Progenitor cell of endocrine pancreas (in vitro differentiated cells): ENCODE data around the gene MAP2K6. TPM values are rescaled to one million over a fixed set of nuclear protein-coding genes. Genes with fewer than 3 reads are reported as not detected.

Experiments
- DNase-seq: peaks from one replicate; pipeline ENCODE4 v3.0.0; 2021; ENCODE audit warnings: low spot score; ENCODE audit not compliant: unreplicated experiment
- H3K27ac Mint-ChIP-seq: 2 replicates; pipeline ENCODE4 v1.8.0; 2021; ENCODE audit warnings: mild to moderate bottlenecking, moderate library complexity, mixed read lengths
- H3K27me3 Mint-ChIP-seq: 2 replicates; pipeline ENCODE4 v1.8.0; 2021; ENCODE audit warnings: mixed read lengths
- H3K36me3 Mint-ChIP-seq: 2 replicates; pipeline ENCODE4 v1.8.0; 2022; ENCODE audit warnings: mixed read lengths; ENCODE audit not compliant: insufficient read depth
- H3K4me1 Mint-ChIP-seq: 2 replicates; pipeline ENCODE4 v1.8.0; 2021; ENCODE audit warnings: low read depth, mixed read lengths
- H3K4me3 Mint-ChIP-seq: 2 replicates; pipeline ENCODE4 v1.8.0; 2021; ENCODE audit warnings: low read depth, mild to moderate bottlenecking, moderate library complexity, mixed read lengths
- H3K9me3 Mint-ChIP-seq: 2 replicates; pipeline ENCODE4 v1.8.0; 2021; ENCODE audit warnings: low read depth, mixed read lengths
- total RNA-seq: library from RNA; stranded (reverse); gene quantifications from 2 replicates; pipeline ENCODE4 v1.2.1, GENCODE V29; 2021
- TF ChIP-seq, protein P1 (sequence below): fragments of 200-600 bp; sonication (generic); IDR thresholded peaks from one replicate; pipeline ENCODE4 v1.5.0; 2021; ENCODE audit warnings: antibody characterized with exemption, mild to moderate bottlenecking; ENCODE audit not compliant: unreplicated experiment

MAP2K6 gene
- total RNA-seq, 1 donor from 2014 or later = 44.7 TPM

DNA sequence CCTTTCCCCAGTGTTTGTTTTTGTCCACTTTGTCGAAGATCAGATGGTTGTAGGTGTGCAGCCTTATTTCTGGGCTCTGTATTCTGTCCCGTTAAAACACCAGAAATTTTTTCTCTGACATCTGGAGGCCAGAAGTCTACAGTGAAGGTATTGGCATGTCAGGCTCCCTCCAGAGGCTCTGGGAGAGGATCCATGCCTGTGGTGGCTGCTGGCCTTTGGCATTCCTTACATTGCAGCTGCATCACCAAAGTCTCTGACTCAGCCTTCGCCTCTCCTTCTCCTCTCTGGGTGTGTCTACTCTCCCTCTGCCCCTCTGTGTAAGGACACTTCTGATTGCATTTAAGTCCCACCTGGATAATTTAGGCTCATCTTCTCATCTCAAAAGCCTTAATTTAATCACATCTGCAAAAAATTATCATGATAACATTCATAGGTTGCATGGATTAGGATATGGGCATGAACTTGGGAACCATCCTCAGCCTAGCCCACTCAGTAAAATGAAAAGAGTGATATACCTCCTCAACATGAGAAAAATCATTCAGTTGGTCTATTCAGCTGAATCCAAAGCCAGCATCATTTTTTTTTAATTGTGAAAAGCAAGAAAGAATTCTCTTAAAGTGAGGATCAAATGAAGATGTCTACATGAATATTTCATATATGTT lies 78.0 kb downstream of the MAP2K6 start:
- no peaks in the 10 kb centered on the region for H3K27me3 Mint-ChIP-seq
- peaks cover 2% of the 10 kb centered on the region for H3K4me1 Mint-ChIP-seq
- TF ChIP-seq, protein P1, sequence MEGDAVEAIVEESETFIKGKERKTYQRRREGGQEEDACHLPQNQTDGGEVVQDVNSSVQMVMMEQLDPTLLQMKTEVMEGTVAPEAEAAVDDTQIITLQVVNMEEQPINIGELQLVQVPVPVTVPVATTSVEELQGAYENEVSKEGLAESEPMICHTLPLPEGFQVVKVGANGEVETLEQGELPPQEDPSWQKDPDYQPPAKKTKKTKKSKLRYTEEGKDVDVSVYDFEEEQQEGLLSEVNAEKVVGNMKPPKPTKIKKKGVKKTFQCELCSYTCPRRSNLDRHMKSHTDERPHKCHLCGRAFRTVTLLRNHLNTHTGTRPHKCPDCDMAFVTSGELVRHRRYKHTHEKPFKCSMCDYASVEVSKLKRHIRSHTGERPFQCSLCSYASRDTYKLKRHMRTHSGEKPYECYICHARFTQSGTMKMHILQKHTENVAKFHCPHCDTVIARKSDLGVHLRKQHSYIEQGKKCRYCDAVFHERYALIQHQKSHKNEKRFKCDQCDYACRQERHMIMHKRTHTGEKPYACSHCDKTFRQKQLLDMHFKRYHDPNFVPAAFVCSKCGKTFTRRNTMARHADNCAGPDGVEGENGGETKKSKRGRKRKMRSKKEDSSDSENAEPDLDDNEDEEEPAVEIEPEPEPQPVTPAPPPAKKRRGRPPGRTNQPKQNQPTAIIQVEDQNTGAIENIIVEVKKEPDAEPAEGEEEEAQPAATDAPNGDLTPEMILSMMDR = no peak
- H3K9me3 Mint-ChIP-seq = peaks cover 2% of the 10 kb centered on the region
- no peak for DNase-seq
- no peak overlapping the region for H3K27ac Mint-ChIP-seq
- no peaks in the 10 kb centered on the region for H3K36me3 Mint-ChIP-seq
- no peak overlapping the region for H3K4me3 Mint-ChIP-seq

DNA sequence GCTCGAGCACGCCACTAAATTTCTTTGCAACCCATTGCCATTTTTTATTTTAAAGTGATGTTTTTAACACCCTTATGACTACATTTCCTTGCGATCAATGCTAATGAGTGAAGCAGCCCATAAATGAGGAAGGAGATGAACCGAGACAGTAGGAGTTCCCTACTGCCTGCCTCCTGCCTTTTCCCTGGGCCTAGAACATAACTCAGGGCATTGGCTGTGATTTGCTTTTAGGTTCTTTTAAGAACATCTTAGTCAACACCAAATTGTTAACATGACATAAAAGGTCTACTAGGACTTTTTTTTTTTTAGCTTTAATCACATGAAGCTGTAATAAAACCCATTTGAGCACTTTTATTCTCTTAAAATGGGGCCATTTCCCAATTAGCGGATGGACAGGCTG lies 81.3 kb downstream of the MAP2K6 start:
- no peak overlapping the region for H3K27ac Mint-ChIP-seq
- H3K36me3 Mint-ChIP-seq = no peaks in the 10 kb centered on the region
- TF ChIP-seq, protein P1 = no peak
- no peak overlapping the region for H3K4me3 Mint-ChIP-seq
- no peak for DNase-seq
- H3K27me3 Mint-ChIP-seq = no peaks in the 10 kb centered on the region
- peaks cover 16% of the 10 kb centered on the region for H3K4me1 Mint-ChIP-seq
- H3K9me3 Mint-ChIP-seq = no peaks in the 10 kb centered on the region

DNA sequence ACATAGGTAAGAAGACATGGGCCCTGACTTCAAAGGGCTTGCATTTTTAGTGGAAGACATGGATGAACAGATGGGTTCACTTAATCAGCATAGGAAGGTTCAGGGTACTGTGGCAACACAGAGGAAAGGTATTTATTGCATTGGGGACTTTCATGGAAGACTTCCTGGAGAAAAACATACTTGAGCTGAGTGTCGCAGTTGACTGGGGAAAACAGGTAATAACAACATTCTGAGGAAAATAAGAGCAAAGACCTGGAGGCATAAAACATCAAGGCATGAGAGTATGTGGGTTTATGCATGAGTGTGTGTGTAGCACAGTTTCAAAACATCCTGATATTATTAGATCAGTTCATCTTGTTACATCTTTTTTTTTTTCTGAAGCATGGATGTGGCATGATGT lies 82.7 kb downstream of the MAP2K6 start:
- peaks cover 28% of the 10 kb centered on the region for H3K4me1 Mint-ChIP-seq

DNA sequence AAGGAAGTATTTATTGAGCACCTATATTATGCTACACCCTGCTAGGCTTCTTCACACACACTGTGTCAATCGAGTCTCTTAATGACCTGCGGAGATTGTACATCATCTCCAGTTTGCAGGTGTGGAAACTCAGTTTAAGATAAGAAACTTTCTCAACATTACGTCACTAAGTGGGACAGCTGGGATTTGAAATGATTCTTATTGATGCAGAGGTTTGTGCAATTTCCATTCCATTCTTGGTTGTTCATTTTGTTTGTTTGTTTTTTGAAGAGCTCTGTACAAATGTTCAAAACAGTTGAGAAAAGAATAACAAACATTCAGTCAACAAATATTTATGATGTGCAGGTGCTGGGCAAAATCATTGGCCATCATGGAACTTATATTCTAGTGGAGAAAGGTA lies 84.8 kb downstream of the MAP2K6 start:
- Mint-ChIP-seq H3K27me3 (no peaks in the 10 kb centered on the region), H3K27ac (no peak overlapping the region), H3K36me3 (no peaks in the 10 kb centered on the region), H3K9me3 (no peaks in the 10 kb centered on the region), H3K4me1 (peaks cover 44% of the 10 kb centered on the region), H3K4me3 (no peak overlapping the region)
- no peak for DNase-seq
- TF ChIP-seq, protein P1 = no peak

More for the DNA sequence above, 82.7 kb downstream of the MAP2K6 start:
- H3K27ac Mint-ChIP-seq = no peak overlapping the region
- H3K36me3 Mint-ChIP-seq = no peaks in the 10 kb centered on the region
- no peaks in the 10 kb centered on the region for H3K9me3 Mint-ChIP-seq
- TF ChIP-seq, protein P1 = no peak
- H3K27me3 Mint-ChIP-seq = no peaks in the 10 kb centered on the region
- no peak for DNase-seq
- no peak overlapping the region for H3K4me3 Mint-ChIP-seq

DNA sequence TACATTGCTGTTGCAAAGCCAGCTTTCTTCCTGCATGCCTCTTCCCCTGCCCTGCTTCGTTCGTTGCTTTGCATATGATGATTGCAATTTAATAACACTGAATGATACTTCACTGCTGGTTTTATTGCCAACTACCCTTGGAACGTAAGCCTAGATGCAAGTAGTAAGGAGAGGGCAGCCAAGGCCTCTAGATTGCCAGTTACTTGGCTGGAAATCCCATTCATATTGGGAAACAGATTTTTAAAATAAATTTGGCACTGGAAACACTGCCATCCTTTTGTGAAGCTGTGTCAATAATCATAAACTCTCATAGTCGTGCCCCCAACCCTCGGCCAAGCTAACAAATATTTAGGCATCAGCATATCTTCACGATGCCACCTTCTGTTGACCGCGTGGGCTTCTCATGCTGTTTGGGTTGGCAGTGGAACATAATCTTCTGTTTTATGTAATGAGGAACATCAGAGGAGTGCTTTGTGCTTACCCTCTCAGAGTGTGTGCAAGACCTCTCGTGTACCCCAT lies 86.5 kb downstream of the MAP2K6 start:
- TF ChIP-seq, protein P1 = no peak
- no peak for DNase-seq
- H3K9me3 Mint-ChIP-seq = no peaks in the 10 kb centered on the region
- H3K4me1 Mint-ChIP-seq = peaks cover 51% of the 10 kb centered on the region
- no peak overlapping the region for H3K4me3 Mint-ChIP-seq
- peak overlapping the region; percentile 65 for H3K27ac Mint-ChIP-seq
- no peaks in the 10 kb centered on the region for H3K27me3 Mint-ChIP-seq
- peaks cover 6% of the 10 kb centered on the region for H3K36me3 Mint-ChIP-seq
